ENCODE data around the gene SMIM17.

GRCh38 chr19:56633021-56633420 is 9.9 kb upstream of the SMIM17 start:
- TF ChIP-seq EZH2 (IDR thresholded peaks at IDR 0.05; ENCODE audit: insufficient read depth, poor library complexity, severe bottlenecking) (no peak), EZH2phosphoT487 (IDR thresholded peaks at IDR 0.05; ENCODE audit: insufficient read depth, low read depth) (no peak)

Measured in GM23248 (cell line).